IMR-90 (cell line): ENCODE data around the gene CLHC1.

Experiments used
- BHLHE40 ChIP-seq: fragments of 150-350 bp; IDR thresholded peaks from 2 replicates; pipeline ENCODE4 v1.6.1; 2016; ENCODE audit warnings: mild to moderate bottlenecking, low read depth, low read length
- CEBPB ChIP-seq: IDR thresholded peaks from 2 replicates; pipeline ENCODE4 v1.6.1; 2012; ENCODE audit warnings: low read depth, low read length, improper control_type of control experiment
- FOS ChIP-seq: fragments of 150-350 bp; IDR thresholded peaks from 2 replicates; pipeline ENCODE4 v1.6.1; 2016; ENCODE audit warnings: low read depth, low read length
- MAZ ChIP-seq: IDR thresholded peaks from 2 replicates; pipeline ENCODE4 v1.6.1; 2012; ENCODE audit warnings: low read depth, mild to moderate bottlenecking, low read length, improper control_type of control experiment, moderate library complexity, borderline replicate concordance
- MXI1 ChIP-seq: IDR thresholded peaks from 2 replicates; pipeline ENCODE4 v1.6.1; 2012; ENCODE audit warnings: low read depth, mild to moderate bottlenecking, low read length, moderate library complexity, borderline replicate concordance
- POLR2A ChIP-seq: IDR thresholded peaks from 2 replicates; pipeline ENCODE4 v1.6.1; 2012; ENCODE audit warnings: mild to moderate bottlenecking, low read depth, low read length
- RAD21 ChIP-seq: IDR thresholded peaks from 2 replicates; pipeline ENCODE4 v1.6.1; 2012; ENCODE audit warnings: low read length, improper control_type of control experiment
- RCOR1 ChIP-seq: IDR thresholded peaks from 2 replicates; pipeline ENCODE4 v1.6.1; 2012; ENCODE audit warnings: mild to moderate bottlenecking, low read length, improper control_type of control experiment; ENCODE audit not compliant: insufficient replicate concordance
- SMC3 ChIP-seq: fragments of 150-350 bp; IDR thresholded peaks from 2 replicates; pipeline ENCODE4 v1.6.1; 2016; ENCODE audit warnings: low read depth, mild to moderate bottlenecking, antibody characterized with exemption, low read length, moderate library complexity
- TF ChIP-seq, protein P1 (sequence below): conservative IDR thresholded peaks from 2 replicates; pipeline ENCODE4 v1.5.1; 2012; ENCODE audit warnings: mild to moderate bottlenecking, low read depth, low read length, improper control_type of control experiment
- TF ChIP-seq, protein P2 (sequence below): fragments of 150-350 bp; IDR thresholded peaks from 2 replicates; pipeline ENCODE4 v1.6.1; 2017; ENCODE audit warnings: mild to moderate bottlenecking, antibody characterized with exemption, low read length, low read depth

- TF ChIP-seq, protein P1, sequence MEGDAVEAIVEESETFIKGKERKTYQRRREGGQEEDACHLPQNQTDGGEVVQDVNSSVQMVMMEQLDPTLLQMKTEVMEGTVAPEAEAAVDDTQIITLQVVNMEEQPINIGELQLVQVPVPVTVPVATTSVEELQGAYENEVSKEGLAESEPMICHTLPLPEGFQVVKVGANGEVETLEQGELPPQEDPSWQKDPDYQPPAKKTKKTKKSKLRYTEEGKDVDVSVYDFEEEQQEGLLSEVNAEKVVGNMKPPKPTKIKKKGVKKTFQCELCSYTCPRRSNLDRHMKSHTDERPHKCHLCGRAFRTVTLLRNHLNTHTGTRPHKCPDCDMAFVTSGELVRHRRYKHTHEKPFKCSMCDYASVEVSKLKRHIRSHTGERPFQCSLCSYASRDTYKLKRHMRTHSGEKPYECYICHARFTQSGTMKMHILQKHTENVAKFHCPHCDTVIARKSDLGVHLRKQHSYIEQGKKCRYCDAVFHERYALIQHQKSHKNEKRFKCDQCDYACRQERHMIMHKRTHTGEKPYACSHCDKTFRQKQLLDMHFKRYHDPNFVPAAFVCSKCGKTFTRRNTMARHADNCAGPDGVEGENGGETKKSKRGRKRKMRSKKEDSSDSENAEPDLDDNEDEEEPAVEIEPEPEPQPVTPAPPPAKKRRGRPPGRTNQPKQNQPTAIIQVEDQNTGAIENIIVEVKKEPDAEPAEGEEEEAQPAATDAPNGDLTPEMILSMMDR, result no peak
- TF ChIP-seq POLR2A (no peak), MAZ (no peak), FOS (no peak), CEBPB (no peak), RCOR1 (no peak), MXI1 (no peak), RAD21 (no peak), BHLHE40 (no peak), SMC3 (no peak)
- TF ChIP-seq, protein P2, sequence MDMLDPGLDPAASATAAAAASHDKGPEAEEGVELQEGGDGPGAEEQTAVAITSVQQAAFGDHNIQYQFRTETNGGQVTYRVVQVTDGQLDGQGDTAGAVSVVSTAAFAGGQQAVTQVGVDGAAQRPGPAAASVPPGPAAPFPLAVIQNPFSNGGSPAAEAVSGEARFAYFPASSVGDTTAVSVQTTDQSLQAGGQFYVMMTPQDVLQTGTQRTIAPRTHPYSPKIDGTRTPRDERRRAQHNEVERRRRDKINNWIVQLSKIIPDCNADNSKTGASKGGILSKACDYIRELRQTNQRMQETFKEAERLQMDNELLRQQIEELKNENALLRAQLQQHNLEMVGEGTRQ, result no peak
Observed at GRCh38 chr2:55159752-55160151, 72.3 kb downstream of the CLHC1 start.
